DND-41 (cell line): ENCODE data around the gene GALK1.

Experiments used
- EZH2 ChIP-seq: IDR thresholded peaks from 3 replicates; pipeline ENCODE4 v1.6.1; 2012; ENCODE audit warnings: borderline replicate concordance, low read depth, mild to moderate bottlenecking, moderate library complexity, low read length, inconsistent platforms; ENCODE audit not compliant: severe bottlenecking
- TF ChIP-seq, protein P1 (sequence below): IDR thresholded peaks from 2 replicates; pipeline ENCODE4 v1.5.1; 2012; ENCODE audit warnings: borderline replicate concordance, low read length, moderate library complexity, mild to moderate bottlenecking; ENCODE audit not compliant: poor library complexity, severe bottlenecking; ENCODE audit errors: extremely low read depth

DNA sequence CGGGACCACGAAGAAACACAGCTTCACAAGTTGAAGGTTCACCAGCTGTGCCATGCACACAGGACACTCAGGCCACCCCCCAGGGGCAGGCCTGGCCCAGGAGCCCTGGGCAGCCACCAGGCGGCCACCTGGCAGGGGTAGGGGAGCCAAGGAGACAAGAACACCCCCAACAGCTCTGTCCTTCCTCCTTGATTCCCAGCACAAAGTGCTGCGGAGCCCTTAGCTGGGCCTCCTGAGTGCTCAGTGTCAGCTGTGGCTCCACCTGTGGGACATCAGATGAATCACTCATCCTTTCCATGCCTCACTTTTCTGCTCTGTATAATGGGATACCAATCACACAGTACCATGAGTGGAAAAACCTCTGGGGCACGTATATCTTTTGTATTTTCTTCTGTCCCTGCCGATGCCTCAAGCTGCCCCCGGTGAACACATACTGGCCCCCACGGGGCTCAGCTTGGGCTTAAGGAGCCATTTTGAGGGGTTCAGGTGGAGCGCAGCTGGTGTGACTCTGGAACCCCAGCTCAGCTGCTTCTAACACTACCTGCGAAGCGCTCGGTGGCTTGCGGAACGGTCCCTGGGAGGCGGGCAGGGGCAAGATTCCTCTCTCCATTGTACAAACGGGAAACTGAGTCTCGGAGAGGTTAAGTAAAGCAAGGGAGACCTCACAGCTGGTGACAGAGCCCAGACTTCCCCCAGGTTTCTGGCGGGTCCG, 12.0 kb downstream of the GALK1 start:
- TF ChIP-seq, protein P1, sequence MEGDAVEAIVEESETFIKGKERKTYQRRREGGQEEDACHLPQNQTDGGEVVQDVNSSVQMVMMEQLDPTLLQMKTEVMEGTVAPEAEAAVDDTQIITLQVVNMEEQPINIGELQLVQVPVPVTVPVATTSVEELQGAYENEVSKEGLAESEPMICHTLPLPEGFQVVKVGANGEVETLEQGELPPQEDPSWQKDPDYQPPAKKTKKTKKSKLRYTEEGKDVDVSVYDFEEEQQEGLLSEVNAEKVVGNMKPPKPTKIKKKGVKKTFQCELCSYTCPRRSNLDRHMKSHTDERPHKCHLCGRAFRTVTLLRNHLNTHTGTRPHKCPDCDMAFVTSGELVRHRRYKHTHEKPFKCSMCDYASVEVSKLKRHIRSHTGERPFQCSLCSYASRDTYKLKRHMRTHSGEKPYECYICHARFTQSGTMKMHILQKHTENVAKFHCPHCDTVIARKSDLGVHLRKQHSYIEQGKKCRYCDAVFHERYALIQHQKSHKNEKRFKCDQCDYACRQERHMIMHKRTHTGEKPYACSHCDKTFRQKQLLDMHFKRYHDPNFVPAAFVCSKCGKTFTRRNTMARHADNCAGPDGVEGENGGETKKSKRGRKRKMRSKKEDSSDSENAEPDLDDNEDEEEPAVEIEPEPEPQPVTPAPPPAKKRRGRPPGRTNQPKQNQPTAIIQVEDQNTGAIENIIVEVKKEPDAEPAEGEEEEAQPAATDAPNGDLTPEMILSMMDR = peak; percentile 11
- no peak for TF ChIP-seq EZH2
